ENCODE measurements around the gene BACE1.
"Not testable (repeated sequence)": the region's sequence is repeated elsewhere in the genome, so short reads cannot be mapped to it uniquely, and the experiment has no call there.

BACE1 gene

DNA sequence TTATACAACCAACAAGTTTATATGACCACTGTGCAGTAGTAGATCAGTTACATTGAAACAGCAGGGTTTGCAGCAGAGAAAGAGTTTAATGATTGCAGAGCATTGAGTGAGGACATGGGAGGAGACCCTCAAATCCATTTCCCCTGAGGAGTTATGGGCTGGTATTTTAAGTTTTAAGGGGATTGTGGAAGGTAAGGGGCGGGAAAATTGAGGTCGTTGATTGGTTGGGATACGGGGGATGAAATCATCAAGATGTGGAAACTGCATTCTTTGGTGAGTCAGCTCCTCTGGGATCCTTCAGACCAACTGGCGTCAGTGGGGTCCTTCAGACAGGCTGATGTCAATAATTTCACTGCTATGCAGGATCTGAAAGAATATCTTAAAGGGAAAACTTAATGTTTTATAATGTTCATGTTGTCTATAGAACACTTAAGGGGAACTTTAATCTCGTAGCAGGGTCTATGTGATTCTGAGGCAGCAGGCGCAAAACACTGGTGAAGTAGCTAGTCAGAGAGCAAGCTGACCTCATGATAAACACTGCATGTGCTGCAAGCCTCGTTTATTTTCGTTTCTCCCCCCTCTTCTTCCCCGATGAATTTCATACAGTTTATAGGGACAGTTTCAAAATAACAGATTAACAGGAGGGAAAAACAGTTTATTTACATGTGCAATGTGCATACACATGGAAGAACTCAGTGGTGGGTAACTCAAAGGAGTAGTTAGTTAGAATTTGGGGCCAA lies 42.3 kb downstream of the BACE1 start:
- no peak for DNase-seq (ENCODE audit: low spot score)

DNA sequence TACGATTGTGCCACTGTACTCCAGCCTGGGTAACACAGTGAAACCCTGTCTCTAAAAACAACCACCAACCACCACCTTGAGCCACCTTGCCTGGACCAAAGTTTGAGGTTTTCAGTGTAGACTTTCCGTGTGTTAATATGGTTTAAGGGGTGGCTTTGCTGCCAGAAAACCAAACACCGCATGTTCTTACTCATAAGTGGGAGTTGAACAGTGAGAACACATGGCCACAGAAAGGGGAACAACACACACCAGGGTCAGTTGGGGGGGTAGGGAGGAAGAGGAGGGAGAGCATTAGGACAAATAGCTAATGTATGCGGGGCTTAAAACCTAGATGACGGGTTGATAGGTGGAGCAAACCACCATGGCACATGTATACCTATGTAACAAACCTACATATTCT lies 43.9 kb downstream of the BACE1 start:
- DNase-seq (ENCODE audit: low spot score) = not testable (repeated sequence)

DNA sequence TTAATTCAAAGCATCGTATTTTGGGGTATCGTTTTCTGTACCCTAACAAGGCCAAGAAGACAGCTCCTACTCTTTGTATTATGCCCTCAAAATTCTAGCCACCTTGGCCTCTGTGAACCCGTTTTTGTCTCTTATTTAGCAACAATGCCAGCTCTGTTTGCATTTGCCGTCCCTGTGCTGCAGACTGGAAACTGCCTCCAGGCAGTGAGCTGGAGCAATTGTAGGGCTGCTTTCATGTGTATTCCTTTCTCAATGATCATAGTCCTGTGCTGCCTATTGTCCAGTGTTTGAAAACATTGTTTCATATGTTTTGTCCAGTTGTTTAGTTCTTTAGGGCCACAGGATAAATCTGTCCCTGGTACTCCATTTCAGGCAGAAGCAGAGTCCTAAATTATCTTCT lies 44.8 kb downstream of the BACE1 start:
- no peak for DNase-seq (ENCODE audit: low spot score)

DNA sequence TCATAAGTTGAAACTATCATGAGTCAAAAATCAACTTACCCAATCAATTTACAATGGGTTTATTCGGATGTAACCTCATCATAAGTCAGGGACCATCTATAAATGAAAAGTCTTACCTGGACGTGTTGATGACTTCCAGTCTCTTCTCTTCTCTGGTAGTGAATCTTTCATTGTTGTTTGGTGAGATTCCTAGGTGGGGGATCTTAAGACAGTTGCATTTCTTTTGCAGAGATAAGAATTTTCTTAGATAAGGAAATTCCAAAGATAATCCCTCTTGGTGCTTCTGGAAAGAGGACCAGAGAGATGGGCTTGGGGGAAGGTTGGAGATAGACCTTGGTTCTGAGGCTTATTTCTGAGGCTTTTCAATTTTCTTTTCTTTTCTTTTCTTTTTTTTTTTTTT lies 46.2 kb downstream of the BACE1 start:
- no peak for DNase-seq (ENCODE audit: low spot score)

DNA sequence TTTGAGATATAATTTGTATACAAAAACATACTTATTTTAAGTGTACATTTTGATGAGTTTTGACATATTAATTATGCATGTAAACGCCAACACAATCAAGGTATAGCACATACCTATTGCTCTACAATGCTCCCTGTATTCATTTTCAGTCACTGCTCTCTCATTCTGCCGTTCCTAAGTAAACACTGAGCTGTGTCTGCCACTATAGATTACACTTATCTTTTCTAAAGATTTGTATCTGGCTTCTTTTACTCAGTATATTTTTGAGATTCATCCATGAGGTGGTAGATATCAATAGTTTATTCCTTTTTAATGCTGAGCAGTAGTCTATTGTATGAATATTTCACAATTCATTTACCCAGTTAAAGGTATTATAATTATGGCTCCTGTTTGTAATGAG lies 50.3 kb downstream of the BACE1 start:
- no peak for DNase-seq (ENCODE audit: low spot score)

DNA sequence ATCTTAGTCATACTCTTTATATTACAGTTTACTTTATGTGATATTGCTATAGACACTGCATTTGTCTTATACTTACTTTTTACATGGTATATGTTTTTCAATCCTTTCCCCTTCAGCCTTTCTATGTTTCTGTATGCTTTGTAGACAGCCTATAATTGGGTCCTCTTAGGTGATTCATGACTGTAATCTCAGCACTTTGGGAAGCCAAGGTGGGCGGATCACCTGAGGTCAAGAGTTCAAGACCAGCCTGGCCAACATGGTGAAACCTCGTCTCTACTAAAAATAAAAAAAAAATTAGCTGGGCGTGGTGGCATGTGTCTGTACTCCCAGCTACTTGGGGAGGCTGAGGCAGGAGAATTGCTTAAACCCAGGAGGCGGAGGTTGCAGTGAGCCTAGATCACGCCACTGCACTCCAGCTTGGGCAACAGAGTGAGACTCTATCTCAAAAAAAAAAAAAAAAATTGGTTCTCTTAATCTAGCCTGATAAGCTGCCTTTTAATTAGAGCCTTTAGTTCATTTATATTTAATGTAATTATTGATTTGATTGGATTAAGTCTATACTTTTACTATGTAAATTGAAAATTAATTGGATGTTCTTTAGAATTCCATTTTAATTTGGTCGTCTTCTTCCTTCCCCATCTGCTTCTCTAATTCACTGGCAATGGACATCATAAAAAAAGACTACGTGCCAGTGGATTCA lies 51.3 kb downstream of the BACE1 start:
- DNase-seq (ENCODE audit: low spot score) = not testable (repeated sequence)

DNA sequence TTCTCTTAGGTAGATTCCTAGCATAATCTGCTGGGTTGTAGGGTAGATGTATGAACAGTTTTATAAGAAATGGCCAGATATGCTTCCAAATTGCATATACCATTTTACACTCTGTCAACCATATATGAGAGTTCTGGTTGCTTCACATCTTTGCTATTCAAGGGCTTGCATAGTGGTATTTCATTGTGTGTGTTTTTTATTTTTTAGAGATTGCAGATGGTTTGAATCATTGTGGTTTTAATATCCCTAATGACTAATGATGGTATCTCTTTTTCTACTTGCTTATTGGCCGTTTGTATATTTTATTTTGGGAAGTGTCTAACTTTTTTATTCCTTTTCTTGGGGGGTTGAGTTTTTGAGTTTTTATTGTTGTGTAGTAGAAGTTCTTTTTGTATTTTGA lies 56.6 kb downstream of the BACE1 start:
- DNase-seq (ENCODE audit: low spot score) = no peak

DNA sequence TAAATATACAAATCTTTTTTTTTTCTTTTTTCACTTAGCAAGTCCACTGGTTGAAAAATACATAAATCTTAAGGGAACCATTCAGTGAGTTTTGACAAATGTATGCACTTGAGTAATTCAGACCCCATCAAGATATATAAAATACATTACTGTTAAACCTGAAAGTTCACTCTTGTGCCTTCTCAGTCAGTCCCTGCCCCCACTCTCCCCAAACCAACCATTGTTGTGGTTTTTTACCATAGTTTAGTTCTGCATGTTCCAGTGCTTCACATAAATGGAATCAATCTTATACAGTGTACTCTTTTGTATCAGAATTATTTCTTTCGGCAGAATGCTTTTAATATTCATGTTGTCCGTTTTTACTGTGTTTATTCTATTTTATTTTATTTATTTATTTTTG lies 57.5 kb downstream of the BACE1 start:
- no peak for DNase-seq (ENCODE audit: low spot score)

DNA sequence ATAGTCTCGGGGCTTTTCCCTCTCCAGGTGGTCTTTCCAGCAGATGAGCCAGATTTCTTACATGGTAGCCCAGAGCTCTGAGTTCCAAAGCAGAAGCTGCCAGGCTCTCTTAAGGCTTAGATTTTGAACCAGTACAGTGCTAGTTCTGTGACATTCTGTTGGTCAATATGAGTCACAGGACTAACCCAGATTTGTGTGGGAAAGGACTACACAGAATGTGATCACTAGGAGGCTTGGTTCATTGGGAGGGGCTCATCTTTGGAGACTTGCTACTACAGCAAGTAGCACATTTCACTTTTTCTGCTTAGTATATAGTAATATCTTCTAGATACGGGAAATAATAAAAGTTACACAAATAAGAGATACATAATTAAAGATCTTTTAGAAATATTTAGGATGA lies 59.5 kb downstream of the BACE1 start:
- DNase-seq (ENCODE audit: low spot score) = no peak

DNA sequence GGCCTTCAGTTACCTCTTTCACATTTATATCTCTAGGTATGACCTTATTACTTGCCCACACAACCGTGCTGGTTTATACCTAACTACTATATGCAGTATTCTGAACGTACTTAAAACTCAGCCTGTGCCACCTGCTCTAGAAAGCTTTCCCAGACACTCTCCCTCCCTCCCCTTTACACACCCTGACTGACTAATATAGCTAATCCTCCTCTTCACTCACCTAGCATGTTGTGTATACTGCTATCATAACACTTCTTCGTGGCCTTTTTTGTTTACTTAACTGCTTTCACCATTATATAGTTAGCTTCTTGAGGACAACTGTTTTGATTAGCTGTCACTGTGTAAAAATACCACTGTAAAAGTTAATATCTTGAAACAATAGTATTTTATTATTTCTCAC lies 60.1 kb downstream of the BACE1 start:
- no peak for DNase-seq (ENCODE audit: low spot score)

DNA sequence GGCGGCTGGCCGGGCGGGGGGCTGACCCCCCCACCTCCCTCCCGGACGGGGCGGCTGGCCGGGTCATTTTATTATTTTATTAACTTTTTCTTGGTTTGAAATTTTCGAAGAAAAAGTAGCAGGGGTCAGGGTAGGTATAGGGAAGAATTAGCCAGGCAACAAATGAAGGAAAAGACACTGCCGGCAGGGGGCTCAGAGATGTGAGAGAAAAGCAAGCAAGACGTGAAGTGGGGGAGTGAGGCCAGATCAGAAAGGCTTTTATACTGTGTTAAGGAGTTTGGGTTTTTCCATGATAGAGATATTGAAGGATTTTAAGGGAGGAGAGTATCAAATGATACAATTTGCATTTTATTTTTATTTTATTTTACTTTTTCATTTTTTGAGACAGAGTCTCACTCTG lies 64.5 kb downstream of the BACE1 start:
- DNase-seq (ENCODE audit: low spot score) = no peak

DNA sequence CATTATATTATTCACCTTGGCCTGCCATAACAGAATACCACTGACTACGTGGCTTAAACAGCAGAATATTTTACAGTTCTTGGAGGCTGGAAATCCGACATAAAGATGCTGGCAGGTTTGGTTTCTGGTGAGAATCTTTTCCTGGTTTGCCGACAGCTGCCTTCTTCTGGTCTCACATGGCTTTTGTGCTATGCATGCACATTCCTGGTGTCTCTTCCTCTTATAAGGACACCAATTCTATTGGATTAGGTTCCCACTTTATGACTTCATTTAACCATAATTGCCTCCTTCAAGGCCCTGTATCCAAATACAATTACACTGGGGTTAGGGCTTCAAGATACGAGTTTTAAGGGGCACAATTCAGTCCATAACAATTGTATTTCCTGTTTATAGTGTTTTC lies 66.5 kb downstream of the BACE1 start:
- DNase-seq (ENCODE audit: low spot score) = no peak

DNA sequence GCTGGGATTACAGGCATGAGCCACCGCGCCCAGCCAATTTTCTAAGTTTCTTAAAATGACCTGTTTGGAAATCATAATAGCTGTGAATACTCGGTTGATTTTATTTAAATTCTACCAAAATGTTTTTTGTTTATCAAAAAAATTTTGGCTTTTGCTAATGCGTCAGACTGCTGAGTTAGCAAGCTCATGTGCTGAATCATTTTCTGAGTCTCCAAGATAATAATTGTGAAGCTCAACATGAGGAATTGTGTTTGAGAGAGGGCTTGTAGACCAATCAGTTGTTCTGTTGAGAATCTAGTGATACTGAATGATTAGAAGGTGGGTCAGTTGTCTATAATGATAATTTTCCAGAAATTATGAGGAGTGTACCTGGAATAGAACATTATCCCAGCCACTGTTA lies 67.7 kb downstream of the BACE1 start:
- DNase-seq (ENCODE audit: low spot score) = no peak

DNA sequence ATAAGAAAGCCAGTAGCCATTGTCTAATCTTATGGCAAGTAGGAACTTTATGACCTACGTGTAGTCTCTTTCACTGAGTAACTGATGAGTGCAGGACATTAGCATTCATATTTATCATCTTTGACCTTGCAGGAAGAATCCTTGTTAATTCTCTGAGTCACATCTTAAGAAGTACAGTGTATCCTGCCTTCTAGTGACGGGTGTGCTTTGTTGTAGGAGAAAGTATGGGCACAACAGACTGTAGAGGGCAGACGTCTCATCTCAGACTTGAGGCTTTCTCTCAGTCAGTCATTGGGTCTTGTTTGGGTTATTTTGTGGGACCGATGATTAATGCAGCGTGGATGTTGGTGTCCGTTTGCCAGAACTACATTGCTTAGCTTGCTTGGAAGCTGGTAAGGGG lies 76.8 kb downstream of the BACE1 start:
- no peak for DNase-seq (ENCODE audit: low spot score)

DNA sequence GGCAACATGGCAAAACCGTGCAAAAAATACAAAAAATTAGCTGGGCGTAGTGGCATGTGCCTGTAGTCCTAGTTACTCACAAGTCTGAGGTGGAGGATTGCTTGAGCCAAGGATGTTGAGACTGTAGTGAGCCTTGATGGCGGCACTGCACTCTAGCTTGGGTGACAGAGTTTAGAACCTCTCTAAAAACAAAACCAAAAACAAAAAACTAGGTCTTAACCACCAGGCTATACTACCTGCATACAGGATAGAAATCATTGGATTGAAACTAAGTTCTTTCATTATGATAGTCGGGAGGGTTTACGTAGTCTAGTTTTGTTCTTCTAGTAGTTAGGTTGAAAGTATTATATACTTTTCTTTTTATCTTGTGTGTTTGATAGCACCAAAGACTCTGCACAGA lies 77.8 kb downstream of the BACE1 start:
- no peak for DNase-seq (ENCODE audit: low spot score)
